Stimulated activated naive CD8-positive, alpha-beta T cell treated with anti-CD3 and anti-CD28 coated beads, Interleukin-15, amount 100 ng/mL, for 72 hours (primary cell): Measurements from ENCODE around the gene SLC34A3.

ENCODE experiments used
- ATAC-seq: fragments of 150-1000 bp; cut with Tn5 transposase; 2 replicates; pipeline ENCODE4 v1.10.0; 2021; ENCODE audit warnings: mild to moderate bottlenecking, moderate library complexity
- DNase-seq, 2 donors: peaks; one replicate each; pipeline ENCODE4 v3.0.0; 2021 to 2022
- H3K27ac Mint-ChIP-seq, 2 donors: one replicate each; pipeline ENCODE4 v1.8.0; 2022; ENCODE audit warnings: mild to moderate bottlenecking in 2 of 2, mixed read lengths in 2 of 2, moderate library complexity in 2 of 2
- H3K27me3 Mint-ChIP-seq: one replicate; pipeline ENCODE4 v1.8.0; 2022; ENCODE audit warnings: mixed read lengths
- H3K4me1 Mint-ChIP-seq: one replicate; pipeline ENCODE4 v1.8.0; 2022; ENCODE audit warnings: mild to moderate bottlenecking, mixed read lengths
- H3K4me3 Mint-ChIP-seq, 2 donors: one replicate each; pipeline ENCODE4 v1.8.0; 2022; ENCODE audit warnings: mild to moderate bottlenecking in 2 of 2, mixed read lengths in 2 of 2, moderate library complexity in 1 of 2
- H3K9me3 Mint-ChIP-seq, 2 donors: one replicate each; pipeline ENCODE4 v1.8.0; 2022; ENCODE audit warnings: mixed read lengths in 2 of 2

SLC34A3 gene

GRCh38 chr9:137228968-137229896 is 1.5 kb upstream of the SLC34A3 start:
- Mint-ChIP-seq H3K4me3 (no peak overlapping the region), H3K9me3 (no peaks in the 10 kb centered on the region), H3K4me1 (peaks cover 19% of the 10 kb centered on the region), H3K27ac (no peak overlapping the region), H3K27me3 (peaks cover 41% of the 10 kb centered on the region)
- ATAC-seq (no peak), DNase-seq (no peak)

DNA sequence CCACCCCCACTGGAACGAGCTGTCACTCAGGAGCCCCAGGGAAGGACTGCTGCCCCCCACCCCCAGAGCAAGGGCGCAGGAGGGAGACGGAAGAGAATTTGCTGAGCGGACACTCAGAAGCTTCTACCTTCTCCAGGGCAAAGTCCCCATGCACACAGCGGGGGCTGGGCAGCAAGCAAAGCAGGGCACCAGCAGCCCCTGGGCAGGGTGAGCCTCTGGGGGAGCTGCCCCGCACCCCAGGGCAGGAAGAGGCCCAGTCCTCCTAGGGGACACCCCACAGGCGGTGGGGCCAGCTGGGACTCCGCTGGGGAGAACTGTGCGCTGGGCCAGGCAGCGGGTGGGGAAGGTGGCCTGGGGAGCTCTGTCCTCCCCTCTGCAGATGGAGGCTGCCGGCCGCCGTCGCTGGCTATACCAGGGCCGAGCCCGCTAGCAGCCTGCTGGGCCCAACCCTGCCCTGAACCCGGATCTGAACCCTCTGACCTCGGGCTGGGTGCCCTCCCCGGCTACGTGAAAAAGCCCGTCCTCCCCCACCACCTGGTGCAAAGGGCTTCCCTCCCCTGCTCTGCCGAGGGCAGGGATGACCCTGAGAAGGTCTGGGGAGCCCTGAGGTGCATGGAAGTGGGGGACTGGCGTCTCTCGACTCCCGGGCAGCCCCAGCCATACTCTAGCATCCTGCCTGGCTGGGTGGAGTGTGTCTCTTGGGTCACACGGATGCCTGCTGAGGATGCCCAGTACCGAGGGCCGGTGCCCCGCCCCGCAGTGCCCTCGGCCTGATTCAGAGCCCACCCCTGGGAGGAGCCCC is 597 bp upstream of the SLC34A3 start:
- H3K4me1 Mint-ChIP-seq, result peaks cover 17% of the 10 kb centered on the region
- H3K9me3 Mint-ChIP-seq, result no peaks in the 10 kb centered on the region
- ATAC-seq (no peak), DNase-seq (no peak)
- no peak overlapping the region for H3K27ac Mint-ChIP-seq
- H3K27me3 Mint-ChIP-seq, result peaks cover 49% of the 10 kb centered on the region
- H3K4me3 Mint-ChIP-seq, result no peak overlapping the region

- H3K9me3 Mint-ChIP-seq, result no peaks in the 10 kb centered on the region
- ATAC-seq (no peak), DNase-seq (no peak)
- H3K27ac Mint-ChIP-seq, result peak overlapping the region in 1 of 2 donors; percentile 59
- peaks cover 55% of the 10 kb centered on the region for H3K27me3 Mint-ChIP-seq
- H3K4me1 Mint-ChIP-seq, result peaks cover 21% of the 10 kb centered on the region
- H3K4me3 Mint-ChIP-seq, result no peak overlapping the region
These were observed 805 bp downstream of the SLC34A3 start for GRCh38 chr9:137231372-137232039.

DNA sequence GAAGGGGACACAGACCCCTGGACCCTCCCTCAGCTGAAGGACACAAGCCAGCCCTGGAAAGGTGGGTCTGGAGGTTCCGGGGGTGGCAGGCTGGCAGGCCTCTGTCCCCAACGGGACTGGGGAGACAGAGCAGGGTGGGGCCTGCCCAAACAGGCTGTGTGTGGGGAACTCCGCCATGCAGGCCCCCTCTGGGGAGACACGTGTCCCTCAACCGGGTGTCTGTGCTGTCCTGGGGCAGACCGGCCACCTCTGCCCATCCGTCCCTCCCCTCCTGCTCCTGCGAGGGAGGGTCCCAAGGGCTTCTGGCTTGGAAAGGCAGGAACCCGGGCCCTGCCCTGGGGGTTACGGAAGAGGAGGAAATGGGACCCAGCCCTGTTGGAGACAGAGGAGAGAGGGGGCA is 1.4 kb downstream of the SLC34A3 start:
- Mint-ChIP-seq H3K4me1 (peaks cover 27% of the 10 kb centered on the region), H3K27me3 (peaks cover 55% of the 10 kb centered on the region), H3K4me3 (no peak overlapping the region), H3K9me3 (no peaks in the 10 kb centered on the region), H3K27ac (no peak overlapping the region)
- DNase-seq, result no peak
- no peak for ATAC-seq

DNA sequence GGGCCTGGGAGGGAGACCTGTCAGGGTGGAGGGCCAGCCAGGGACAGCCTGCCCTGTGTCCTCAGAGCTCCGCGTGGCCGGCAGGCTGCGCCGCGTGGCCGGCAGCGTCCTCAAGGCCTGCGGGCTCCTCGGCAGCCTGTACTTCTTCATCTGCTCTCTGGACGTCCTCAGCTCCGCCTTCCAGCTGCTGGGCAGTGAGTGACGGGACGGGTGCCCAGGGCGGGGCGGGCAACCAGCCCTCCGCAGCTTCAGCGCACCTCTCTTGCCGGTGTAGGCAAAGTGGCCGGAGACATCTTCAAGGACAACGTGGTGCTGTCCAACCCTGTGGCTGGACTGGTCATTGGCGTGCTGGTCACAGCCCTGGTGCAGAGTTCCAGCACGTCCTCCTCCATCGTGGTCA is 1.8 kb downstream of the SLC34A3 start:
- ATAC-seq (no peak), DNase-seq (no peak)
- Mint-ChIP-seq H3K4me3 (no peak overlapping the region), H3K27me3 (peaks cover 51% of the 10 kb centered on the region), H3K27ac (no peak overlapping the region), H3K9me3 (no peaks in the 10 kb centered on the region), H3K4me1 (peaks cover 27% of the 10 kb centered on the region)

GRCh38 chr9:137233143-137233980 is 2.7 kb downstream of the SLC34A3 start:
- Mint-ChIP-seq H3K27ac (no peak overlapping the region), H3K27me3 (peaks cover 46% of the 10 kb centered on the region), H3K4me3 (no peak overlapping the region), H3K9me3 (no peaks in the 10 kb centered on the region), H3K4me1 (peaks cover 32% of the 10 kb centered on the region)
- no peak for ATAC-seq
- DNase-seq, result no peak

DNA sequence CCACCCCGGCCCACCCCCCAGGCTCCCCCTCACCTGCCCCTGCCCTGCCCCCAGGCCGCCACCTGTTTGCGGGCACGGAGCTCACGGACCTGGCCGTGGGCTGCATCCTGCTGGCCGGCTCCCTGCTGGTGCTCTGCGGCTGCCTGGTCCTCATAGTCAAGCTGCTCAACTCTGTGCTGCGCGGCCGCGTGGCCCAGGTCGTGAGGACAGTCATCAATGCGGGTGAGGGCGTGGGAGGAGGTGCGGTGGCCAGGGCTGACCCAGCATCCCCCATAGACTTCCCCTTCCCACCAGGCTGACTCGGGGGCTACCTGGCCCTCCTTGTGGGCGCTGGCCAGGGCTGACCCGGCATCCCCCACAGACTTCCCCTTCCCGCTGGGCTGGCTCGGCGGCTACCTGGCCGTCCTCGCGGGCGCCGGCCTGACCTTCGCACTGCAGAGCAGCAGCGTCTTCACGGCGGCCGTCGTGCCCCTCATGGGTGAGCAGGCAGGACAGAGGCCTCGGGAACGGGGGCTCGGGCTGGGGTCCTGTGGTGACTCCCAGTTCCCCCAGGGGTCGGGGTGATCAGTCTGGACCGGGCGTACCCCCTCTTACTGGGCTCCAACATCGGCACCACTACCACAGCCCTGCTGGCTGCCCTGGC is 3.5 kb downstream of the SLC34A3 start:
- ATAC-seq (no peak), DNase-seq (no peak)
- H3K27me3 Mint-ChIP-seq, result peaks cover 41% of the 10 kb centered on the region
- no peak overlapping the region for H3K27ac Mint-ChIP-seq
- no peak overlapping the region for H3K4me3 Mint-ChIP-seq
- H3K4me1 Mint-ChIP-seq, result peaks cover 40% of the 10 kb centered on the region
- no peaks in the 10 kb centered on the region for H3K9me3 Mint-ChIP-seq

DNA sequence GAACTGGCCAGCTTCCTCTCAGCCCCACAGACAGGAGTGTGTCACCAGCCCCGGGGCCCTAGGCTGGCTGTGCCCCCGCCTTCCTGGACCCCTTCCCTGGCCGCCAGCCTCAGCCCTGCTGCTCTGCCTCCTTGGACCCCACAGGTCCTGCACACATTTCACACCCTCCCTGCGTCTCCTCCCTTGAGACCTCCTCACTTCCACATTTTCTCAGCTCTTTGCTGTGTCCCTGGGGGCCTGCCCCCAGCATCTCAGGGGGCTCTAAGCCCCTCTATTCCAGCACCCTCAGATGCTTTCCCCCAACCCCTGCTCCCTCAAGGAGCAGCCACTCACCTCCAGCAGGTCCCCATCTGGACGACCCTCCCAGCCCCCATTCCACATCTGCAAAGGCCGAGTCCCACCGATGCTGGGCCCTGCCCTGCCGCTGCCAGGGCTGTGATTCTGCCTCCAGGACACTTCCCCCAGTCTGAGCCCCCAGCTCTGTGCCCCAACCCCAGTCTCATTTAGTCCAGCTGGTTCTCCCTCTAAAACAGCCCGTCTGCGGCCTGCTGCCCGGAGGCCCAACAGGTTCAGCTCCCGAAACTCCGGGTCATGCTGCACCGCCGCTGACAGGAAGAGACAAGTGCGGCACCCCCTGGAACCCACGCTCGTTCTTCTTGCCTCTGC is 4.2 kb downstream of the SLC34A3 start:
- no peak overlapping the region for H3K4me3 Mint-ChIP-seq
- ATAC-seq, result no peak
- H3K9me3 Mint-ChIP-seq, result no peaks in the 10 kb centered on the region
- peak overlapping the region in 1 of 2 donors; percentile 28 for H3K27ac Mint-ChIP-seq
- no peak for DNase-seq
- peaks cover 34% of the 10 kb centered on the region for H3K27me3 Mint-ChIP-seq
- peaks cover 46% of the 10 kb centered on the region for H3K4me1 Mint-ChIP-seq

- DNase-seq, result no peak
- Mint-ChIP-seq H3K27me3 (peaks cover 34% of the 10 kb centered on the region), H3K4me3 (no peak overlapping the region), H3K4me1 (peaks cover 46% of the 10 kb centered on the region), H3K27ac (no peak overlapping the region), H3K9me3 (no peaks in the 10 kb centered on the region)
- ATAC-seq, result no peak
These were observed 4.9 kb downstream of the SLC34A3 start for GRCh38 chr9:137235424-137236237.

- Mint-ChIP-seq H3K27ac (no peak overlapping the region), H3K27me3 (peaks cover 28% of the 10 kb centered on the region), H3K4me3 (peak overlapping the region; percentile 46 to 59), H3K9me3 (no peaks in the 10 kb centered on the region), H3K4me1 (peaks cover 52% of the 10 kb centered on the region)
- DNase-seq (peak; percentile 90 to 91), ATAC-seq (peak; percentile 43)
These were observed 5.7 kb downstream of the SLC34A3 start for GRCh38 chr9:137236238-137236935.

DNA sequence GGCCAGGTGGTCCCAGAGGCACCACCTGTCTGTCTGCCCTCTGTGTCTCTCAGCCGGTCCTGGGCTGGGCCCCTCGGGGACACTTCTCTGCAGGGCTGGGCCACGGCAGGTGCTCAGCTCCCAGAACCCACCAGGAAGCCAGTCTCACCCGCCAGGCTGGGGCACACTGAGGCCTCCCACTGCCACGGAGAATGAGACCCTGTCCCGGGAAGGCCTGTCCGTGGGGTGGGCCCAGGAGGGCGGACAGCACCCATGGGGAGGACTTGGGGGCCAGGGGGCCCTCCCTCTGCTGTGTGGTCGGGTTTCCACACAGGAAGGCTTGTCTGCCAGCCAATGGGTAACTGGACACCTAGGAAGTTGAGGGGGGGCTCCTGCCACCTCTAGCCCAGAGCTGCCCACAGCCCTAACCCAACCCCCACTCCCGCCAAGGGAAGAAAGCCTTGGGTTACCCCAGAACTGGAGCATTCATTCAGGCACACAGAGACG is 6.3 kb downstream of the SLC34A3 start:
- Mint-ChIP-seq H3K27me3 (peaks cover 22% of the 10 kb centered on the region), H3K4me1 (peaks cover 53% of the 10 kb centered on the region), H3K27ac (no peak overlapping the region), H3K9me3 (no peaks in the 10 kb centered on the region), H3K4me3 (peak overlapping the region; percentile 46 to 59)
- ATAC-seq, result no peak
- DNase-seq, result no peak

- H3K4me3 Mint-ChIP-seq, result peak overlapping the region; percentile 15 to 18
- H3K9me3 Mint-ChIP-seq, result no peaks in the 10 kb centered on the region
- DNase-seq (no peak), ATAC-seq (no peak)
- peaks cover 16% of the 10 kb centered on the region for H3K27me3 Mint-ChIP-seq
- peaks cover 64% of the 10 kb centered on the region for H3K4me1 Mint-ChIP-seq
- H3K27ac Mint-ChIP-seq, result no peak overlapping the region
These were observed 7.3 kb downstream of the SLC34A3 start for GRCh38 chr9:137237759-137238726.
